Thyroid gland (tissue), 4 donors: ENCODE measurements around the gene KCNF1. TPM values are rescaled to one million over a fixed set of nuclear protein-coding genes. Genes with fewer than 3 reads are reported as not detected.

ENCODE experiments used
- DNase-seq, 2 donors: peaks; one replicate each; pipeline ENCODE4 v3.0.0-alpha.2; 2019
- H3K27ac ChIP-seq, 3 donors: fragments of 200-600 bp; sonication (generic); 1 replicate in 2 of 3; 2 replicates in 1 of 3; pipeline ENCODE4 v1.5.1; 2016 to 2019; ENCODE audit warnings: mild to moderate bottlenecking in 1 of 3, moderate library complexity in 1 of 3
- H3K27me3 ChIP-seq: fragments of 200-600 bp; sonication (generic); one replicate; pipeline ENCODE4 v1.5.1; 2019
- H3K36me3 ChIP-seq, 2 donors: fragments of 200-600 bp; sonication (generic); one replicate each; pipeline ENCODE4 v1.5.1; 2016 to 2019
- H3K4me1 ChIP-seq, 2 donors: fragments of 200-600 bp; sonication (generic); one replicate each; pipeline ENCODE4 v1.5.1; 2017 to 2019
- H3K4me3 ChIP-seq, 3 donors: fragments of 200-600 bp; sonication (generic); replicated peaks in 1 of 3; 1 replicate in 2 of 3; 2 replicates in 1 of 3; pipeline ENCODE4 v1.5.1; 2016; ENCODE audit warnings: mild to moderate bottlenecking in 1 of 3
- H3K9me3 ChIP-seq: fragments of 200-600 bp; sonication (generic); one replicate; pipeline ENCODE4 v1.5.1; 2017
- POLR2A ChIP-seq, 2 donors: fragments of 450-650 bp; IDR thresholded peaks; one replicate each; pipeline ENCODE4 v1.6.1; 2017; ENCODE audit warnings: antibody characterized with exemption in 2 of 2, mild to moderate bottlenecking in 2 of 2, moderate library complexity in 1 of 2
- WGBS, 2 donors: methylation state at CpG; one replicate each; pipeline ENCODE4 v1.1.5; 2017; 5-methylcytosine and 5-hydroxymethylcytosine counted together
- intact Hi-C: fragments of 100-400 bp; cut with DNase I; formaldehyde crosslinking; loops from one replicate; pipeline ENCODE4 v1.15.1; 2023
- total RNA-seq, 4 donors: library from RNA; depleted of rRNA; stranded (reverse); fragments of >200 nt; gene quantifications; one replicate each; pipeline ENCODE4 v1.2.3, GENCODE V29; 2016
- TF ChIP-seq, protein P1 (sequence below), 6 experiments: fragments of 200-600 bp in 3 of 6; fragments of 450-650 bp in 3 of 6; sonication (generic) in 3 of 6; IDR thresholded peaks; one replicate each; pipeline ENCODE4 v1.5.1; 2016 to 2019; ENCODE audit warnings: antibody characterized with exemption in 6 of 6, mild to moderate bottlenecking in 2 of 6, inconsistent platforms in 1 of 6, moderate library complexity in 1 of 6

Gene KCNF1
- total RNA-seq, 4 donors from 2014 or later = not detected

DNA sequence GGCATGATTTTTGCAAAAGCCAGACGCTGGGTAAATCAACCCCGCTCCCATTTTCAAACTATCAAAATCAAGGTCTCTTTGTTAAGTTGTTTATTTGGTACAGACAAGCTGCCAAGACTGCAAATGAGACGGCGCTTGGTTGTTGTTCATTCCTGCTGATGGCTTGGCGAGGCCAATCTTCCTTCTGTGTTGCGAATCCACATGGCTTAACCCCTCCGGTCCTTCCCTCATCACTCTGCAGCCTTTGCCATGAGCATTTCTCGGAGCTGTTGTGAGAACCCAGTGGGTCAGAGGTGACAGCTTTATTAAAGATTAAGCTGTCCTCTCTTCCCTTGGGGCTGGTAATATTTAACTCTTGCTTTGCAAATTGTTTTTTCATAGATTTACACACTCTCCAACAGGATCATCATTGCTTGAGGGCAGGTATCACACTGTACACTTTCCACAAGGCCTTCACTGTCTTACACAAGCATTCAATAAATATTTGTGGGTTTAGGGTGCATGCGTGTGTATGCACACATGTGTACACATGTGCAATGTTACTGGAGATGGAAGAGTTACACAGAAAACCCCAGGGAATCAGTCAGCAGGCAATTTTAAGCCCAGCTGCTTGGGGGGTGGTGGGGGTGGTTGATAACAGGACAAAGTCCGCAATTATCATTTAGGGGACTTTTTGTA is 27.8 kb upstream of the KCNF1 start:
- intact Hi-C loops = no loop called here
- Histone ChIP-seq H3K27me3 (no peaks in the 10 kb centered on the region), H3K4me3 (no peak overlapping the region), H3K4me1 (peaks cover 0 to 8% of the 10 kb centered on the region in 2 donors), H3K9me3 (no peaks in the 10 kb centered on the region), H3K27ac (no peak overlapping the region), H3K36me3 (no peaks in the 10 kb centered on the region)
- 36 to 50% methylated on average over 10 of the region's 10 CpGs for WGBS, 2 donors
- no peak for TF ChIP-seq POLR2A (IDR thresholded peaks at IDR 0.05)
- TF ChIP-seq, protein P1, sequence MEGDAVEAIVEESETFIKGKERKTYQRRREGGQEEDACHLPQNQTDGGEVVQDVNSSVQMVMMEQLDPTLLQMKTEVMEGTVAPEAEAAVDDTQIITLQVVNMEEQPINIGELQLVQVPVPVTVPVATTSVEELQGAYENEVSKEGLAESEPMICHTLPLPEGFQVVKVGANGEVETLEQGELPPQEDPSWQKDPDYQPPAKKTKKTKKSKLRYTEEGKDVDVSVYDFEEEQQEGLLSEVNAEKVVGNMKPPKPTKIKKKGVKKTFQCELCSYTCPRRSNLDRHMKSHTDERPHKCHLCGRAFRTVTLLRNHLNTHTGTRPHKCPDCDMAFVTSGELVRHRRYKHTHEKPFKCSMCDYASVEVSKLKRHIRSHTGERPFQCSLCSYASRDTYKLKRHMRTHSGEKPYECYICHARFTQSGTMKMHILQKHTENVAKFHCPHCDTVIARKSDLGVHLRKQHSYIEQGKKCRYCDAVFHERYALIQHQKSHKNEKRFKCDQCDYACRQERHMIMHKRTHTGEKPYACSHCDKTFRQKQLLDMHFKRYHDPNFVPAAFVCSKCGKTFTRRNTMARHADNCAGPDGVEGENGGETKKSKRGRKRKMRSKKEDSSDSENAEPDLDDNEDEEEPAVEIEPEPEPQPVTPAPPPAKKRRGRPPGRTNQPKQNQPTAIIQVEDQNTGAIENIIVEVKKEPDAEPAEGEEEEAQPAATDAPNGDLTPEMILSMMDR (IDR thresholded peaks at IDR 0.05) = no peak
- peak; percentile 34 to 56 for DNase-seq

DNA sequence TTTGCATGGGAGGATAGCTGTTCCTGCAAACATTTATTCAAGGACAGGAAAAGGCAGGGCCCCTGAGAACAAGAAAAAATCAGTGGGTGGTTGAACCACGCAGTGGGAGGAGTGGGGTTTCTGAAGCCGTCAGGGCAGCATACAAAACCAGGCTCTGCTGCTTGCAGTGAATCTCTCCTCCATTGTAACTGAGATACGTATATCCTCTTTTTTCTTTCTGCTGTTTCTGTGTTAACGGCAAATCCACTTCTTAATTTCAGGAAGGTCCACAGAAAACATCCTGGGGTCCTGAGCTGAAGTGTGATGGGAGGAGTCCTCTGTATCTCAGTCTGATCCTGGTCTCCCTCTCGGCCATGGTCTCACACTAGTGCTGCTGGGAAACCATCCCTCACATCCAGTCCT is 27.2 kb upstream of the KCNF1 start:
- TF ChIP-seq POLR2A (IDR thresholded peaks at IDR 0.05) = no peak
- TF ChIP-seq, protein P1 (IDR thresholded peaks at IDR 0.05) = no peak
- Histone ChIP-seq H3K4me1 (peaks cover 0 to 8% of the 10 kb centered on the region in 2 donors), H3K27me3 (no peaks in the 10 kb centered on the region), H3K27ac (no peak overlapping the region), H3K36me3 (no peaks in the 10 kb centered on the region), H3K9me3 (no peaks in the 10 kb centered on the region), H3K4me3 (no peak overlapping the region)
- DNase-seq = no peak
- WGBS, 2 donors = 58 to 77% methylated on average over 5 of the region's 5 CpGs
- intact Hi-C loops = no loop called here

DNA sequence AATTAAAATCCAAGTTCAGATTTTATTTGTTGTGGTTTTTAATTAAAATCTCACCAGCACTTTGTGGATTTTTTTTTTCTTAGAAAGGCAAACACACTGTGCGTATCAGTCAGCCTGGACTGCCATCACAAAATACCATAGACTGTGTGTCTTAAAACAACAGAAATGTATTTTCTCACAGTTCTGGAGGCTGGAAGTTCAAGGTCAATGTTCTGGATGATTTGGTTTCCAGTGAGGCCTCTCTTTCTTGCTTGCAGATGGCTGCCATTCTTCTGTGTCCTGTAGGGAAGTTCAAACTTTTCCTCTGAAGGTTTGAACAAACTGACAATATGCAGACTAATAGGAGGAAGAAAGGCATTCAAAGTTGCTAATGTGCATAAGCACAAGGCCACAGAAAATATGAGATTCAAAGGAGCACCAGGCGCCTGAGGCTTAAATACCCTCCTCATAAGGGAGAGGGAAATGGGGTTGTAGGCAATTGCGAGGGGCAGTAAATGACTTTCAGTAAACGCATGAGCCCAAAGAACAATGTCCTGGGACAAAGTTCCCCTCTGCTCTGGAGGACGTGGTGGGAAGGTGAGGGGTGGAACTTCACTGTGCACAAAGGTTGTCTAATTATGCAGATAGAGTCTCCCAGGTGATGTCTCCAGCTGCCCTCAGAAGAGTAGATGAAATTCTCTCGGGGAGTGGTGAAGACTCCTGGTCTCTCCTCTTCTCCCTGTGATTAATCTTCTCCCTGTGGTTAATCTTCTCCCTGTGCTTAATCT is 26.5 kb upstream of the KCNF1 start:
- intact Hi-C loops = no loop called here
- Histone ChIP-seq H3K4me3 (no peak overlapping the region), H3K9me3 (no peaks in the 10 kb centered on the region), H3K27ac (no peak overlapping the region), H3K4me1 (peaks cover 0 to 8% of the 10 kb centered on the region in 2 donors), H3K27me3 (no peaks in the 10 kb centered on the region), H3K36me3 (no peaks in the 10 kb centered on the region)
- no peak for TF ChIP-seq POLR2A (IDR thresholded peaks at IDR 0.05)
- TF ChIP-seq, protein P1 (IDR thresholded peaks at IDR 0.05) = no peak
- no peak for DNase-seq
- WGBS, 2 donors = 89 to 96% methylated on average over 6 of the region's 6 CpGs

DNA sequence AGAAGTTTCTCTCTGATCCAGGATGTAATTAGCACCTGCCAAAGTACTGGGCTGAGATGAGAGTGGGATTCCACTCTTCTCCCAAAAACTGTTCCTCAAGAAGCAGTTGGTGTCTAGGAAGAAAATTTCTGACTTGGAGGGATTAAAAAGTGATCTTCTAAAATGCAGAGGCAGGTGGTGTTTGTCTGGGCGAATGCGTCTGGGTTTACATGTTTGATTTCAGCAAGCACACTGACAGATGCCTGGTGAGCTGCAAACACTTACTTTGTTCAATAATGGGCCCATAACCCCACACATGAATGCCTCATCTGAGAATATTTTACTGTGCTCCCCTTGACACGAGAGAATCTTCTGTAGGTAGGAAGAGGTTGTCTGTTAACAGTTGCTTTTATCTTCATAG is 24.3 kb upstream of the KCNF1 start:
- no peak overlapping the region for H3K27ac ChIP-seq
- no peaks in the 10 kb centered on the region for H3K27me3 ChIP-seq
- H3K9me3 ChIP-seq = no peaks in the 10 kb centered on the region
- TF ChIP-seq, protein P1 (IDR thresholded peaks at IDR 0.05) = no peak
- no peak for TF ChIP-seq POLR2A (IDR thresholded peaks at IDR 0.05)
- DNase-seq = no peak
- no peak overlapping the region for H3K4me3 ChIP-seq
- no peaks in the 10 kb centered on the region for H3K36me3 ChIP-seq
- 69 to 86% methylated on average over 3 of the region's 3 CpGs for WGBS, 2 donors
- H3K4me1 ChIP-seq = peaks cover 0 to 8% of the 10 kb centered on the region in 2 donors
- intact Hi-C loops = no loop called here

DNA sequence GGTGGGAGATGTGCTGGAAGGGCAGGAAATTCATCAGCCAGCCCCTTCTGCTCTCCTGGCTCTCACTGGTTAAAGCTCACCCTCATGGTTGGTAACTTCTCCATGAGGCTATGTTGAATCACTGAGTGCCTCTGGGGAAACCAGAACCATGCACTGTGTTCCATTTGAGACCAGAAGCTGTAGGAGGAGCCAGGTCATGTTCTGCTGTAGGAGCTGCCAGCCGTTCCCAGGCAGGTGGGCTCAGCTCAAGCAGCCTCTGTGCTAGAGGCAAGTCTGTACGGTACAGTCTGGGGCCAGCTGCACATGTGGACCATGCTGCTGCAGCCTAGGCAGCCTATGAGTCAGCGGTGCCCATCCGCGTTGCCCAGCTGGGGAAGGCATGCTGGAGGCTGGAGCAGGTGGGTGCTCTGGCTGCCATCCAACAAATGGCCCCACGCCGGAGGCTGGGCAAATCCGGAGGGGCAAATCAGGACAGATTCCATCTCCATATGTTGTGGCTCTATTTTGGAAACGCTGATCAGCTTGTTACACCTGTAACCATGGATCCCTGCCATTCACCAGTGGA is 22.0 kb upstream of the KCNF1 start:
- H3K27ac ChIP-seq = no peak overlapping the region
- H3K36me3 ChIP-seq = no peaks in the 10 kb centered on the region
- TF ChIP-seq, protein P1 (IDR thresholded peaks at IDR 0.05) = no peak
- no peak for TF ChIP-seq POLR2A (IDR thresholded peaks at IDR 0.05)
- no peaks in the 10 kb centered on the region for H3K9me3 ChIP-seq
- no peaks in the 10 kb centered on the region for H3K4me1 ChIP-seq
- no peaks in the 10 kb centered on the region for H3K27me3 ChIP-seq
- intact Hi-C loops = no loop called here
- H3K4me3 ChIP-seq = no peak overlapping the region
- 62 to 73% methylated on average over 6 to 9 of the region's 9 CpGs for WGBS, 2 donors
- DNase-seq = no peak
